GM12878 (cell line): ENCODE results near the gene DNAI4. TPM values are rescaled to one million over a fixed set of nuclear protein-coding genes. Genes with fewer than 3 reads are reported as not detected.

Experiments
- ATAC-seq: fragments of 200-7000 bp; cut with Tn5 transposase; 3 replicates; pipeline ENCODE4 v1.9.1; 2020; ENCODE audit warnings: mild to moderate bottlenecking, moderate library complexity
- BruUV-seq: library from RNA; stranded (reverse); fragments of 400-500 nt; replicated peaks from 2 replicates; lab custom pipeline; 2021; lab: Mats Ljungman, UMichigan
- CTCF ChIA-PET: fragments of 300-600 bp; sonication (Branson Sonifier 250); formaldehyde crosslinking; extraction: SDS; loops from one replicate; lab custom pipeline; 2021; ENCODE audit warnings: inconsistent platforms; lab: Yijun Ruan, JAX
- POLR2A ChIA-PET: fragments of 350-600 bp; formaldehyde crosslinking; extraction: SDS; loops from one replicate; lab custom pipeline; 2021; ENCODE audit warnings: inconsistent platforms; lab: Charles Lee
- RAD21 ChIA-PET: fragments of 300-600 bp; sonication (Branson Sonifier 250); formaldehyde crosslinking; loops from one replicate; lab custom pipeline; 2023; ENCODE audit warnings: antibody characterized with exemption; ENCODE audit not compliant: unreplicated experiment; lab: Charles Lee
- SMC1A ChIA-PET: fragments of 300-600 bp; sonication (Branson Sonifier 250); formaldehyde crosslinking; loops from one replicate; lab custom pipeline; 2023; ENCODE audit not compliant: unreplicated experiment, uncharacterized antibody; lab: Charles Lee
- DNase-seq: peaks from one replicate; pipeline ENCODE4 v3.0.0-alpha.2; 2011; ENCODE audit warnings: low read depth, low spot score
- FAIRE-seq: peaks from 3 replicates; lab custom pipeline; 2011; peaks lifted over from hg19 to GRCh38; lab: Jason Lieb, UNC
- H2AFZ ChIP-seq: 2 replicates; pipeline ENCODE4 v1.6.0; 2011; ENCODE audit warnings: low read depth, low read length, control low read depth; ENCODE audit not compliant: control insufficient read depth
- H3K27ac ChIP-seq: 2 replicates; pipeline ENCODE4 v1.5.1; 2011; ENCODE audit warnings: control low read depth; ENCODE audit not compliant: control insufficient read depth, insufficient read depth
- H3K27me3 ChIP-seq, 2 experiments: replicated peaks in 1 of 2; 2 replicates each; pipeline versions ENCODE4 v1.6.0 to v1.6.1; 2011; ENCODE audit warnings: low read length in 1 of 2; ENCODE audit not compliant: control insufficient read depth in 2 of 2, insufficient read depth in 2 of 2
- H3K36me3 ChIP-seq, 2 experiments: 2 replicates each; pipeline ENCODE4 v1.5.1; 2011; ENCODE audit warnings: low read length in 1 of 2; ENCODE audit not compliant: control insufficient read depth in 2 of 2, insufficient read depth in 2 of 2
- H3K4me1 ChIP-seq: 2 replicates; pipeline ENCODE4 v1.6.1; 2011; ENCODE audit warnings: mild to moderate bottlenecking, low read length, moderate library complexity, mixed read lengths; ENCODE audit not compliant: control insufficient read depth, insufficient read depth
- H3K4me2 ChIP-seq: 2 replicates; pipeline ENCODE4 v1.6.0; 2011; ENCODE audit warnings: control low read depth; ENCODE audit not compliant: control insufficient read depth, insufficient read depth
- H3K4me3 ChIP-seq: fragments of 200-600 bp; sonication (generic); 2 replicates; pipeline ENCODE4 v1.5.1; 2016
- H3K79me2 ChIP-seq: 2 replicates; pipeline ENCODE4 v1.6.0; 2011; ENCODE audit warnings: low read length; ENCODE audit not compliant: control insufficient read depth, insufficient read depth
- H3K9ac ChIP-seq: 2 replicates; pipeline ENCODE4 v1.8.0; 2011; ENCODE audit warnings: low read length, control low read depth, mixed read lengths; ENCODE audit not compliant: control insufficient read depth, insufficient read depth
- H3K9me3 ChIP-seq: replicated peaks from 3 replicates; pipeline ENCODE4 v1.5.1; 2011; ENCODE audit warnings: mild to moderate bottlenecking, low read length; ENCODE audit not compliant: control insufficient read depth, insufficient read depth
- H4K20me1 ChIP-seq: 2 replicates; pipeline ENCODE4 v1.6.0; 2011; ENCODE audit not compliant: control insufficient read depth, insufficient read depth
- CBX3 ChIP-seq: fragments of 200-600 bp; sonication (generic); IDR thresholded peaks from 2 replicates; pipeline ENCODE4 v1.6.1; 2016; ENCODE audit warnings: low read depth, borderline replicate concordance
- ESRRA ChIP-seq: IDR thresholded peaks from 2 replicates; pipeline ENCODE4 v1.6.1; 2012; ENCODE audit warnings: mild to moderate bottlenecking, low read length, improper control_type of control experiment
- EZH2 ChIP-seq: IDR thresholded peaks from 2 replicates; pipeline ENCODE4 v1.6.1; 2012; ENCODE audit warnings: low read depth, mild to moderate bottlenecking, control low read depth, inconsistent platforms, low read length, borderline replicate concordance; ENCODE audit not compliant: control insufficient read depth
- FOXK2 ChIP-seq: fragments of 450-650 bp; IDR thresholded peaks from 2 replicates; pipeline ENCODE4 v1.6.1; 2017; ENCODE audit warnings: mild to moderate bottlenecking, moderate library complexity
- HDAC2 ChIP-seq: fragments of 200-600 bp; sonication (generic); IDR thresholded peaks from 2 replicates; pipeline ENCODE4 v1.6.1; 2017
- MEF2B ChIP-seq: fragments of 450-650 bp; IDR thresholded peaks from 2 replicates; pipeline ENCODE4 v1.6.1; 2018; ENCODE audit warnings: mild to moderate bottlenecking, moderate library complexity; ENCODE audit not compliant: partially characterized antibody, poor library complexity, severe bottlenecking
- NRF1 ChIP-seq: conservative IDR thresholded peaks from 2 replicates; pipeline ENCODE4 v1.6.1; 2011; ENCODE audit warnings: mild to moderate bottlenecking, low read depth, low read length, improper control_type of control experiment
- RELA ChIP-seq: fragments of 450-650 bp; IDR thresholded peaks from 2 replicates; pipeline ENCODE4 v1.8.0; 2014; ENCODE audit warnings: borderline replicate concordance; ENCODE audit not compliant: partially characterized antibody
- TCF3 ChIP-seq: IDR thresholded peaks from 2 replicates; pipeline ENCODE4 v1.6.1; 2012; ENCODE audit warnings: low read depth, mild to moderate bottlenecking, low read length, borderline replicate concordance; ENCODE audit not compliant: insufficient read depth
- ZNF207 ChIP-seq: fragments of 450-650 bp; IDR thresholded peaks from 2 replicates; pipeline ENCODE4 v1.6.1; 2014; ENCODE audit warnings: antibody characterized with exemption, mild to moderate bottlenecking, borderline replicate concordance
- ZNF24 ChIP-seq: fragments of 450-650 bp; IDR thresholded peaks from 2 replicates; pipeline ENCODE4 v1.6.1; 2017; ENCODE audit warnings: antibody characterized with exemption, mild to moderate bottlenecking
- in situ Hi-C: fragments of 300-500 bp; cut with MboI; formaldehyde crosslinking; loops from 9 replicates; pipeline ENCODE4 v1.14.3; 2018; ENCODE audit warnings: mixed read lengths
- intact Hi-C: fragments of 100-400 bp; cut with micrococcal nuclease; formaldehyde crosslinking; loops from one replicate; pipeline ENCODE4 v1.14.2; 2022; ENCODE audit not compliant: unreplicated experiment
- polyA plus RNA-seq, 11 experiments: library from polyadenylated mRNA; depleted of rRNA in 4 of 11; unstranded in 6 of 11; stranded (reverse) in 5 of 11; fragments of >200 nt; fragmentation: Nextera tagmentation in 4 of 11; fragmentation: Illumina TruSeq in 1 of 11; extraction: Ambion mirVana in 4 of 11; extraction: Trizol in 1 of 11; gene quantifications; 1 replicate in 1 of 11; 2 replicates in 10 of 11; pipeline versions ENCODE4 v1.2.1 to v1.2.3, GENCODE V29; 2011 to 2016; ENCODE audit warnings: inconsistent platforms in 2 of 11, missing spikeins in 2 of 11, low read depth in 1 of 11
- total RNA-seq, 4 experiments: library from RNA; depleted of rRNA in 3 of 4; stranded (reverse); fragments of >200 nt in 3 of 4; fragmentation: Illumina TruSeq in 1 of 4; extraction: Trizol in 1 of 4; gene quantifications; 2 replicates each; pipeline versions ENCODE4 v1.2.1 to v1.2.3, GENCODE V29; 2013 to 2021

Gene DNAI4
- total and polyA plus RNA-seq, 10 of the 15 experiments (the other 5 are each of a cell fraction or from before 2014, with no cell fraction given) = 0.13 to 2.3 (median 0.27) TPM; not detected in 1

- Histone ChIP-seq H3K36me3 (no peaks in the 10 kb centered on the region), H3K9me3 (no peaks in the 10 kb centered on the region), H3K4me2 (no peak overlapping the region), H3K4me3 (no peak overlapping the region), H3K9ac (no peak overlapping the region), H4K20me1 (no peaks in the 10 kb centered on the region), H2AFZ (no peak overlapping the region), H3K4me1 (no peaks in the 10 kb centered on the region), H3K27ac (no peak overlapping the region), H3K27me3 (no peaks in the 10 kb centered on the region; a peak in 1 of 4 replicates), H3K79me2 (no peaks in the 10 kb centered on the region)
- DNase-seq (no peak), ATAC-seq (no peak), FAIRE-seq (no peak)
- ChIA-PET SMC1A (interaction anchor here (1.3 kb wide), 1 partner anchor 10 kb away, joined by 4 read pairs; no protein-coding TSS in a partner anchor), CTCF (interaction anchor here (3.2 kb wide), 1 partner anchor 229 kb away, joined by 26 read pairs; no protein-coding TSS in a partner anchor), POLR2A (no interaction called here), RAD21 (no interaction called here)
- intact Hi-C loops = loop anchor here (5.0 kb wide), 3 partner anchors 160 to 735 kb away; no protein-coding TSS in a partner anchor
- BruUV-seq = no TSS peak
- in situ Hi-C loops = loop anchor here (25.0 kb wide), 1 partner anchor 720 kb away; no protein-coding TSS in a partner anchor
- TF ChIP-seq CBX3 (no peak), RELA (no peak), ZNF207 (no peak), NRF1 (no peak), EZH2 (no peak), TCF3 (no peak), HDAC2 (no peak), ESRRA (no peak), ZNF24 (no peak), MEF2B (no peak), FOXK2 (no peak)
Measured at GRCh38 chr1:66767626-66768025, 157.0 kb downstream of the DNAI4 start.
